GM12892 (cell line): ENCODE results near the gene GHDC.

Experiments
- POLR2A ChIP-seq: IDR thresholded peaks from 2 replicates; pipeline ENCODE4 v1.6.1; 2011; ENCODE audit warnings: low read depth, low read length, control low read depth
- POLR2AphosphoS5 ChIP-seq: IDR thresholded peaks from 2 replicates; pipeline ENCODE4 v1.6.1; 2011; ENCODE audit warnings: low read depth, low read length, control low read depth

GRCh38 chr17:42155614-42156045 is 38.7 kb downstream of the GHDC start:
- TF ChIP-seq POLR2A = no peak
- TF ChIP-seq POLR2AphosphoS5 = no peak
